ENCODE data around the gene BLCAP. TPM values are rescaled to one million over a fixed set of nuclear protein-coding genes. Genes with fewer than 3 reads are reported as not detected.

BLCAP gene
- total RNA-seq, 5 donors from 2014 or later (not counting 1 experiment from before 2014, with no cell fraction given), result 62.5 to 82.6 (median 80.6) TPM

DNA sequence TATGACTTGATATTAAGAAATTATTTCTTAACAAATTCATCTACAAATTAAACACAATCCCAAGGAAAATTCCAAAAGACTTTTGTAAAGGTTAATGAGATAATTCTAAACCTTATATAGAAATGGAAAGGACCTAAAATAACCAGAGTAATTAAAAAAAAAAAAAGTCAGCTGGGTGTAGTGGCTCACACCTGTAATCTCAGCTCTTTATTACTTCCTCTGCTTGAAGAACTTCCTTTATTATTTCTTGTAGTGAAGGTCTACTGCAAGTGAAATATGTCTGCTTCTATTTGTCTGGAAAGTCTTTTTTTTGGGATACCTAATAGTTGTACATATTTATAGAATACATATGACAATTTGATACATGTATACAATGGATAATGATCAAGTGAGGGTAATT, 20.2 kb upstream of the BLCAP start:
- DNase-seq, result no peak
- no peak for ATAC-seq (replicated peaks in 1 of 4)
- POLR2A ChIA-PET, result interaction anchor here in 1 of 2 donors (0.5 kb wide), 1 partner anchor 10 kb away, joined by 3 read pairs; no protein-coding TSS in a partner anchor

DNA sequence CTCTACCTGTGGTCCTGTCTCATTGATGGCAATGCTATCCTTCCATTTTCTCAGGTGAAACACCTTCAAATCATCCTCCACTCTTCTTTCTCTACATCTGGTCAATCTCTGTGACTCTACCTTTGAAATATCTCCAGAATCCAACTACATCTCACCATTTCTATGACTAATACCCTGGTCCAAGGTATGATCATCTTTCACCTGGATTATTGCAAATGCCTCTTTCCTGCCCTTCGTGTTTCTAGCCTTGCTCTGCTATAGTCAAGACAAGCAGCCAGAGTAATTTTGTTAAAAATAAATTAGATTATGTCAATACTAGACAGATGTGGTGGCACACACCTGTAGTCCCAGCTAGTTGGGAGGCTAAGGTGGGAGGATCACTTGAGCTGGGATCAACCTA, 17.8 kb upstream of the BLCAP start:
- Mint-ChIP-seq H3K4me1 (no peaks in the 10 kb centered on the region), H3K36me3 (no peaks in the 10 kb centered on the region), H3K27ac (no peak overlapping the region), H3K9me3 (peaks cover 0 to 5% (median 0%) of the 10 kb centered on the region in 3 donors), H3K4me3 (no peak overlapping the region), H3K27me3 (no peaks in the 10 kb centered on the region)
- Histone ChIP-seq H3K27me3 (replicated peaks in 1 of 2; ENCODE audit: control insufficient read depth in 2 of 2, extremely low read depth in 1 of 2, insufficient read depth in 2 of 2, low read length in 1 of 2) (peaks cover 0 to 4% of the 10 kb centered on the region in 2 experiments), H3K36me3 (ENCODE audit: control insufficient read depth in 2 of 2, extremely low read depth in 1 of 2, insufficient read depth in 1 of 2, low read length in 1 of 2) (no peaks in the 10 kb centered on the region), H3K4me3 (ENCODE audit: control insufficient read depth in 1 of 2, extremely low read depth in 1 of 2, low read length in 1 of 2) (no peak overlapping the region), H3K27ac (ENCODE audit: low read length) (no peak overlapping the region), H3K9me3 (no peaks in the 10 kb centered on the region), H3K4me1 (ENCODE audit: control insufficient read depth in 1 of 2, extremely low read depth in 1 of 2, insufficient read depth in 2 of 2, low read length in 2 of 2) (no peaks in the 10 kb centered on the region)
- ATAC-seq (replicated peaks in 1 of 4) (no peak), DNase-seq (no peak)
- POLR2A ChIA-PET, result no interaction called here
- CTCF ChIA-PET, result no interaction called here
- no CpG with 5 or more reads among the region's 1 CpG for WGBS (ENCODE audit: insufficient coverage)

More for the DNA sequence above, 20.2 kb upstream of the BLCAP start:
- Mint-ChIP-seq H3K27ac (no peak overlapping the region), H3K36me3 (no peaks in the 10 kb centered on the region), H3K27me3 (peaks cover 8 to 10% of the 10 kb centered on the region in 2 donors), H3K4me1 (no peaks in the 10 kb centered on the region), H3K9me3 (peaks cover 0 to 5% (median 0%) of the 10 kb centered on the region in 3 donors), H3K4me3 (no peak overlapping the region)
- H3K36me3 ChIP-seq (ENCODE audit: control insufficient read depth in 2 of 2, extremely low read depth in 1 of 2, insufficient read depth in 1 of 2, low read length in 1 of 2), result no peaks in the 10 kb centered on the region
- no peaks in the 10 kb centered on the region for H3K9me3 ChIP-seq
- no peak overlapping the region for H3K4me3 ChIP-seq (ENCODE audit: control insufficient read depth in 1 of 2, extremely low read depth in 1 of 2, low read length in 1 of 2)
- CTCF ChIA-PET, result interaction anchor here in 1 of 2 donors (0.6 kb wide), 1 partner anchor 292 kb away, joined by 3 read pairs; no protein-coding TSS in a partner anchor
- H3K27ac ChIP-seq (ENCODE audit: low read length), result no peak overlapping the region
- no peaks in the 10 kb centered on the region for H3K4me1 ChIP-seq (ENCODE audit: control insufficient read depth in 1 of 2, extremely low read depth in 1 of 2, insufficient read depth in 2 of 2, low read length in 2 of 2)
- H3K27me3 ChIP-seq (replicated peaks in 1 of 2; ENCODE audit: control insufficient read depth in 2 of 2, extremely low read depth in 1 of 2, insufficient read depth in 2 of 2, low read length in 1 of 2), result peaks cover 0 to 6% of the 10 kb centered on the region in 2 experiments

GRCh38 chr20:37544386-37544785, 16.7 kb upstream of the BLCAP start:
- POLR2A ChIA-PET, result interaction anchor here in 1 of 2 donors (0.5 kb wide), 1 partner anchor 209 kb away, joined by 4 read pairs; no protein-coding TSS in a partner anchor

DNA sequence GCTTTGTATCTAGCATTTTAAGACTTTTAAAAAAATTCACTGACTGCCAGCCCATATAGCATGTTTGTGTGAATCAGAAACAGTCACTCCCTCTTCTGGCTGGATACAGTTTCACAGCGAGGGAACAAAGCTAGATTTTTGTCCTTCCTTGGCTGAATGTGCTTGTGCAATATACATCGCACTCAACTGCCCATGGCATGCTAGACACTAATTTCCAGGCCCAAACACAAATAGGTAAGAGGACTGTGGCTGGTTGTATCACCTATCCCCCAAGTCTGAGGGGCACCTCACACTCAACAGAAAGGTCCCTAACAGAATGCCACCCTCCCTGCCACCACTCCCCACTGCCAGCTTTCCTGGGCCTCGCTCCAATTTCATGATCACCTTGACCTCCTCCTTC, 16.2 kb upstream of the BLCAP start:
- Mint-ChIP-seq H3K4me3 (no peak overlapping the region), H3K4me1 (no peaks in the 10 kb centered on the region), H3K27me3 (no peaks in the 10 kb centered on the region), H3K27ac (no peak overlapping the region), H3K9me3 (no peaks in the 10 kb centered on the region), H3K36me3 (no peaks in the 10 kb centered on the region)
- DNase-seq (no peak), ATAC-seq (replicated peaks in 1 of 4) (no peak)
- Histone ChIP-seq H3K27me3 (replicated peaks in 1 of 2; ENCODE audit: control insufficient read depth in 2 of 2, extremely low read depth in 1 of 2, insufficient read depth in 2 of 2, low read length in 1 of 2) (peaks cover 0 to 5% of the 10 kb centered on the region in 2 experiments), H3K4me3 (ENCODE audit: control insufficient read depth in 1 of 2, extremely low read depth in 1 of 2, low read length in 1 of 2) (no peak overlapping the region), H3K27ac (ENCODE audit: low read length) (no peak overlapping the region), H3K36me3 (ENCODE audit: control insufficient read depth in 2 of 2, extremely low read depth in 1 of 2, insufficient read depth in 1 of 2, low read length in 1 of 2) (no peaks in the 10 kb centered on the region), H3K9me3 (no peaks in the 10 kb centered on the region), H3K4me1 (ENCODE audit: control insufficient read depth in 1 of 2, extremely low read depth in 1 of 2, insufficient read depth in 2 of 2, low read length in 2 of 2) (no peaks in the 10 kb centered on the region)
- POLR2A ChIA-PET, result interaction anchor here in 1 of 2 donors (0.5 kb wide), 1 partner anchor 209 kb away, joined by 4 read pairs; no protein-coding TSS in a partner anchor
- WGBS (ENCODE audit: insufficient coverage), result 13% methylated on average over 1 of the region's 3 CpGs
- CTCF ChIA-PET, result no interaction called here

More at GRCh38 chr20:37544386-37544785, 16.7 kb upstream of the BLCAP start:
- no peaks in the 10 kb centered on the region for H3K27me3 Mint-ChIP-seq
- ATAC-seq (replicated peaks in 1 of 4) (no peak), DNase-seq (no peak)
- H3K36me3 ChIP-seq (ENCODE audit: control insufficient read depth in 2 of 2, extremely low read depth in 1 of 2, insufficient read depth in 1 of 2, low read length in 1 of 2), result no peaks in the 10 kb centered on the region
- no peaks in the 10 kb centered on the region for H3K4me1 ChIP-seq (ENCODE audit: control insufficient read depth in 1 of 2, extremely low read depth in 1 of 2, insufficient read depth in 2 of 2, low read length in 2 of 2)
- CTCF ChIA-PET, result no interaction called here
- no peak overlapping the region for H3K4me3 ChIP-seq (ENCODE audit: control insufficient read depth in 1 of 2, extremely low read depth in 1 of 2, low read length in 1 of 2)
- peaks cover 0 to under 1% (median 0%) of the 10 kb centered on the region in 3 donors for H3K9me3 Mint-ChIP-seq
- H3K4me3 Mint-ChIP-seq, result no peak overlapping the region
- H3K36me3 Mint-ChIP-seq, result no peaks in the 10 kb centered on the region
- no peak overlapping the region for H3K27ac Mint-ChIP-seq
- 56% methylated on average over 2 of the region's 3 CpGs for WGBS (ENCODE audit: insufficient coverage)
- peaks cover 0 to 5% of the 10 kb centered on the region in 2 experiments for H3K27me3 ChIP-seq (replicated peaks in 1 of 2; ENCODE audit: control insufficient read depth in 2 of 2, extremely low read depth in 1 of 2, insufficient read depth in 2 of 2, low read length in 1 of 2)
- no peaks in the 10 kb centered on the region for H3K4me1 Mint-ChIP-seq
- H3K27ac ChIP-seq (ENCODE audit: low read length), result no peak overlapping the region
- H3K9me3 ChIP-seq, result no peaks in the 10 kb centered on the region

DNA sequence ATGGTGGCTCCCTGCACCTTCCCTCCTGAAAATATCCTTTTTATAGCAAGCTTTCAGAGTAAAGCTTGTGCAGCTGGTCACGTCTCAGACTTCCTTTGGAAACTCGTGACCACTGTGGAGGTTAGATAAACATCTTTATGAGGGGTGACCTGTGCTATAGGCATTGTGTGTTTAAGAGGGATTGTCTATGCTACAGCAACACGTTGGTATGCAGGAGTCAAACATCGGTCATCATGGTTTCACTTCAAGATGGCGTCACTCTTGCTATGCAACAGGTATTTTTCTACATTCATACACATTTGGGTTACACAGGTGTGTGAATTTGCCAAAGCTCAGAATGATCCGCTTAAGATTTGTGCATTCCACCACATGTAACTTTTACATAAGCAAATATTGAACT, 14.6 kb upstream of the BLCAP start:
- no peak for DNase-seq
- no CpG with 5 or more reads among the region's 6 CpGs for WGBS (ENCODE audit: insufficient coverage)
- ATAC-seq (replicated peaks in 1 of 4), result no peak
- no peaks in the 10 kb centered on the region for H3K4me1 Mint-ChIP-seq
- no peaks in the 10 kb centered on the region for H3K36me3 ChIP-seq (ENCODE audit: control insufficient read depth in 2 of 2, extremely low read depth in 1 of 2, insufficient read depth in 1 of 2, low read length in 1 of 2)
- H3K27me3 ChIP-seq (replicated peaks in 1 of 2; ENCODE audit: control insufficient read depth in 2 of 2, extremely low read depth in 1 of 2, insufficient read depth in 2 of 2, low read length in 1 of 2), result peaks cover 0 to 5% of the 10 kb centered on the region in 2 experiments
- H3K9me3 ChIP-seq, result no peaks in the 10 kb centered on the region
- no peak overlapping the region for H3K4me3 Mint-ChIP-seq
- H3K4me1 ChIP-seq (ENCODE audit: control insufficient read depth in 1 of 2, extremely low read depth in 1 of 2, insufficient read depth in 2 of 2, low read length in 2 of 2), result no peaks in the 10 kb centered on the region
- POLR2A ChIA-PET, result no interaction called here
- CTCF ChIA-PET, result no interaction called here
- peaks cover 0 to 3% of the 10 kb centered on the region in 2 donors for H3K27me3 Mint-ChIP-seq
- no peaks in the 10 kb centered on the region for H3K36me3 Mint-ChIP-seq
- H3K4me3 ChIP-seq (ENCODE audit: control insufficient read depth in 1 of 2, extremely low read depth in 1 of 2, low read length in 1 of 2), result no peak overlapping the region
- no peak overlapping the region for H3K27ac ChIP-seq (ENCODE audit: low read length)
- H3K9me3 Mint-ChIP-seq, result no peaks in the 10 kb centered on the region
- no peak overlapping the region for H3K27ac Mint-ChIP-seq

DNA sequence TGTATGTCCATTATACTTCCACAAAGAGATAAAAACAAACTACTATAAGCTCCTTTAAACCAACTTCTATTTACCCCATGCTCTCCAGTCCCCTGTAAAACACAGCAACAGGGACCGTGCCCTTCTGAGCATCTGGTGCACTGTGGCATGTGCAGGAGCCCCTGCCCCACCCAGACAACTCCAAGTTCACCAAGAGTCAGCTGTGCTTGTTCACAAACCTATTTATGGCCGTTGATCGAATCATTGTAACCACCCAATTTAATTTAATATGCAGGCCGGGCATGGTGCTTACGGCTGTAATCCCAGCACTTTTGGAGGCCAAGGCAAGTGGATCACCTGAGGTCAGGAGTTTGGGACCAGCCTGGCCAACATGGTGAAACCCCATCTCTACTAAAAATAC, 13.7 kb upstream of the BLCAP start:
- Histone ChIP-seq H3K4me1 (ENCODE audit: control insufficient read depth in 1 of 2, extremely low read depth in 1 of 2, insufficient read depth in 2 of 2, low read length in 2 of 2) (no peaks in the 10 kb centered on the region), H3K9me3 (no peaks in the 10 kb centered on the region), H3K4me3 (ENCODE audit: control insufficient read depth in 1 of 2, extremely low read depth in 1 of 2, low read length in 1 of 2) (no peak overlapping the region), H3K27me3 (replicated peaks in 1 of 2; ENCODE audit: control insufficient read depth in 2 of 2, extremely low read depth in 1 of 2, insufficient read depth in 2 of 2, low read length in 1 of 2) (peaks cover 0 to 3% of the 10 kb centered on the region in 2 experiments), H3K27ac (ENCODE audit: low read length) (no peak overlapping the region), H3K36me3 (ENCODE audit: control insufficient read depth in 2 of 2, extremely low read depth in 1 of 2, insufficient read depth in 1 of 2, low read length in 1 of 2) (no peaks in the 10 kb centered on the region)
- H3K27ac Mint-ChIP-seq, result no peak overlapping the region
- CTCF ChIA-PET, result interaction anchor here in 1 of 2 donors (1.4 kb wide), 1 partner anchor 10 kb away, joined by 4 read pairs; no protein-coding TSS in a partner anchor
- no peaks in the 10 kb centered on the region for H3K4me1 Mint-ChIP-seq
- POLR2A ChIA-PET, result no interaction called here
- WGBS (ENCODE audit: insufficient coverage), result 82% methylated on average over 1 of the region's 5 CpGs
- no peak overlapping the region for H3K4me3 Mint-ChIP-seq
- H3K9me3 Mint-ChIP-seq, result no peaks in the 10 kb centered on the region
- DNase-seq (no peak), ATAC-seq (replicated peaks in 1 of 4) (no peak)
- H3K36me3 Mint-ChIP-seq, result no peaks in the 10 kb centered on the region
- H3K27me3 Mint-ChIP-seq, result peaks cover 4 to 10% of the 10 kb centered on the region in 2 donors

Data from T-cell (primary cell).